Osteocyte (in vitro differentiated cells): Measurements from ENCODE around the gene RNF151. TPM values are rescaled to one million over a fixed set of nuclear protein-coding genes. Genes with fewer than 3 reads are reported as not detected.

Source experiments
- DNase-seq: peaks from one replicate; pipeline ENCODE4 v3.0.0; 2021; ENCODE audit warnings: mixed read lengths; ENCODE audit not compliant: unreplicated experiment; ENCODE audit errors: extremely low spot score
- H3K27ac Mint-ChIP-seq: one replicate; pipeline ENCODE4 v1.8.0; 2021; ENCODE audit warnings: mild to moderate bottlenecking, mixed read lengths; ENCODE audit not compliant: unreplicated experiment
- H3K27me3 Mint-ChIP-seq: one replicate; pipeline ENCODE4 v1.8.0; 2021; ENCODE audit warnings: mixed read lengths; ENCODE audit not compliant: unreplicated experiment
- H3K36me3 Mint-ChIP-seq: one replicate; pipeline ENCODE4 v1.8.0; 2021; ENCODE audit warnings: mixed read lengths; ENCODE audit not compliant: unreplicated experiment
- H3K4me1 Mint-ChIP-seq: one replicate; pipeline ENCODE4 v1.8.0; 2021; ENCODE audit warnings: mixed read lengths; ENCODE audit not compliant: unreplicated experiment
- H3K4me3 Mint-ChIP-seq: one replicate; pipeline ENCODE4 v1.8.0; 2021; ENCODE audit warnings: mild to moderate bottlenecking, moderate library complexity, mixed read lengths; ENCODE audit not compliant: unreplicated experiment
- H3K9me3 Mint-ChIP-seq: one replicate; pipeline ENCODE4 v1.8.0; 2021; ENCODE audit warnings: mixed read lengths; ENCODE audit not compliant: unreplicated experiment
- total RNA-seq: library from RNA; stranded (reverse); gene quantifications from 2 replicates; pipeline ENCODE4 v1.2.1, GENCODE V29; 2021
- TF ChIP-seq, protein P1 (sequence below): fragments of 200-600 bp; sonication (generic); IDR thresholded peaks from 2 replicates; pipeline ENCODE4 v1.5.0; 2021; ENCODE audit warnings: antibody characterized with exemption, mild to moderate bottlenecking, moderate library complexity

Gene RNF151
- total RNA-seq, 1 donor from 2014 or later = 0.46 TPM

DNA sequence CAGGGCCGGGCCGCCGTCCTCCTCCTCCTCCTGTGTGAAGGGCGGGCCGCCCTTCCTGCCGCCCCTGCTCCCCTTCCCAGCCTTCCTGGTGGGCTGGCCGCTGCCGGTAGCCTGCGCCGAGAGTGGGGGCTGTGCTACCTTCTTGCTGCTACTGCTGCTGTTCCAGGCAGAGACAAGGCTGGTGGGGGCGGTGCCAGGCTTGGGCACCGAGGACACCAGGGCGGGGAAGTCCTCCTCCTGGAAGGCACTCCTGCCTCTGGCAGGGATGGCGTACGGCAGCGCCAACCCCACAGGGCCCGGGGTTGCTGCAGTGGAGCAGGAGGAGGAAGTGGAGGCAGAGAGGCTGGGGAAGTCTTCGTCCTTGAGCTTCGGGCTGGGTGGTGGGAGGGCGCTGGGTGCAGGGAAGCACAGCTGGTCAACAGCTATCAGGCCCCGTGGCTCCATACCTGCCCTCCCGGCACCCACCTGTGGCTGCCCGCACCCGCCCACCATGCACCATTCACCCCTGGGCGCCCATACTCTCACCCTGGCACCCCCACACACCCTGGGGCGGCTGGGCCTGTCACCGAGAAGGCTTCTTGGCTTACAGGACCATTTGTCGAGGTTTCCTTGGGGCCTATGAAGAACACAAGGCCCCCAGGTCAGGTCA is 33.3 kb downstream of the RNF151 start:
- H3K27ac Mint-ChIP-seq = no peak overlapping the region
- H3K4me1 Mint-ChIP-seq = peaks cover 8% of the 10 kb centered on the region
- peaks cover 18% of the 10 kb centered on the region for H3K36me3 Mint-ChIP-seq
- H3K27me3 Mint-ChIP-seq = no peaks in the 10 kb centered on the region
- H3K9me3 Mint-ChIP-seq = no peaks in the 10 kb centered on the region
- TF ChIP-seq, protein P1, sequence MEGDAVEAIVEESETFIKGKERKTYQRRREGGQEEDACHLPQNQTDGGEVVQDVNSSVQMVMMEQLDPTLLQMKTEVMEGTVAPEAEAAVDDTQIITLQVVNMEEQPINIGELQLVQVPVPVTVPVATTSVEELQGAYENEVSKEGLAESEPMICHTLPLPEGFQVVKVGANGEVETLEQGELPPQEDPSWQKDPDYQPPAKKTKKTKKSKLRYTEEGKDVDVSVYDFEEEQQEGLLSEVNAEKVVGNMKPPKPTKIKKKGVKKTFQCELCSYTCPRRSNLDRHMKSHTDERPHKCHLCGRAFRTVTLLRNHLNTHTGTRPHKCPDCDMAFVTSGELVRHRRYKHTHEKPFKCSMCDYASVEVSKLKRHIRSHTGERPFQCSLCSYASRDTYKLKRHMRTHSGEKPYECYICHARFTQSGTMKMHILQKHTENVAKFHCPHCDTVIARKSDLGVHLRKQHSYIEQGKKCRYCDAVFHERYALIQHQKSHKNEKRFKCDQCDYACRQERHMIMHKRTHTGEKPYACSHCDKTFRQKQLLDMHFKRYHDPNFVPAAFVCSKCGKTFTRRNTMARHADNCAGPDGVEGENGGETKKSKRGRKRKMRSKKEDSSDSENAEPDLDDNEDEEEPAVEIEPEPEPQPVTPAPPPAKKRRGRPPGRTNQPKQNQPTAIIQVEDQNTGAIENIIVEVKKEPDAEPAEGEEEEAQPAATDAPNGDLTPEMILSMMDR = no peak
- H3K4me3 Mint-ChIP-seq = no peak overlapping the region
- no peak for DNase-seq

DNA sequence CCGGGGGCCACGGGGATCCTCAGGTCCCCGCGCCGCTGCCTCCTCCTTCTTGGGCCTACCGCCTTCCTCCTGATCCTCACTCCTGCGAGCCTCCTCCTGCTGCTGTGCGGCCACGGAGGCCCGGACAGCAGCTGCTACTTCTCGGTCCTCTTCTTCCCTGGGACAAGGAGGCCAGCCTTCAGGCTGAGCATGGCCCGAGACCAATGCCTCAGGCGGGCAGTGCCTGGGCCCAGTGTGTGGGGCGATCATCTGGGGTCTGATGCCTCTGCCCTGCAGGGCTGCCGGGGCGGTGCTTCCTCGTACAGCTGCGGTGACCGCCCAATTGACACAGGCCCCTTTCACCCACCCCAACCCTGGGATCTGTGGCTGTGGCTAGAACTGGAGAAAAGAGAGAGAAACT is 34.4 kb downstream of the RNF151 start:
- peaks cover 15% of the 10 kb centered on the region for H3K36me3 Mint-ChIP-seq
- no peak overlapping the region for H3K27ac Mint-ChIP-seq
- no peaks in the 10 kb centered on the region for H3K9me3 Mint-ChIP-seq
- no peaks in the 10 kb centered on the region for H3K27me3 Mint-ChIP-seq
- H3K4me1 Mint-ChIP-seq = peaks cover 11% of the 10 kb centered on the region
- no peak overlapping the region for H3K4me3 Mint-ChIP-seq
- no peak for DNase-seq
- TF ChIP-seq, protein P1 = no peak

DNA sequence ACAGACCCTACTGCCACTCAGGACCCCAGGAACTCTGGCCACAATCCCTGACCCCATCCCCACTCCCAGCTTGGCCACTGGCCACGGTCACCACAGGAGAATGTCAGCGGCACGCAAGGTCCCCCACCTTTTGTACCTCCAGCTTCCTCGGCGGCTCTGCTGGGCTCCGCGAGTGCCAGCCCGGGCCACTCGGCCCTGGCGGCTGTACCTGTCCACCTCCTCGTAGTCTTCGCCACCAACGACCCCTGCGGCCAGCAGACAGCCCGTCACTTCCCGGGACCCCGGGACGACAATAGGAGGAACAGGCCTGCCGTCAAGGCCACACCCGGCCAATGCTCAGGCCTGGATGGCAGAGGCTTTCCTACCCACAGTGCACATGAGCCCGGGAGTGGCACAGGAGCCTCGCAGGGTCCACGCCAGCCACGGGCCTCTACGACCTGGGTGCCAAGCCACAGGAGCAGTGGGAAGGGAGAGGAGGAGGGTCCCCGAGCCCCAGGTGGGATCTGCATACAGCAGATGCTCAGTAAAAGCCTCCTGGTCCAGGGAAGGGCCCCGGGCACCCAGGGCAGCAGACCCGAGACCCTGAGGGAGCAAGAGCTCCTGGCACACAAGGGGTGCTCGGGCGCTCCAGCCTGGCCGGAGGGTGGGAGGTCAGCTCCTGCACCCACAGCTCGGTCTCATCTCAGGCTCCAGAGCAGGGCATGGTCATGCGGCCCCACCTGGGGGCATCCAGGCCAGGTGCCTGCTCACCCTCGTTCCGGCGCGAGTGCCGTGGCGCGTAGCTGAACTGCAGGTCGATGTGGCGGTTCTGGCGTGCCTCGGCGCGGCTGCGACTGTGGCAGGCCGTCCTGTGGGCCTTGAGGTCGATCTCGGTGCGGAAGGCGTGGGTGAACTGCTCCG is 35.0 kb downstream of the RNF151 start:
- TF ChIP-seq, protein P1 = no peak
- no peak overlapping the region for H3K27ac Mint-ChIP-seq
- no peaks in the 10 kb centered on the region for H3K27me3 Mint-ChIP-seq
- H3K4me3 Mint-ChIP-seq = no peak overlapping the region
- H3K36me3 Mint-ChIP-seq = peaks cover 15% of the 10 kb centered on the region
- peaks cover 15% of the 10 kb centered on the region for H3K4me1 Mint-ChIP-seq
- H3K9me3 Mint-ChIP-seq = no peaks in the 10 kb centered on the region
- DNase-seq = no peak

DNA sequence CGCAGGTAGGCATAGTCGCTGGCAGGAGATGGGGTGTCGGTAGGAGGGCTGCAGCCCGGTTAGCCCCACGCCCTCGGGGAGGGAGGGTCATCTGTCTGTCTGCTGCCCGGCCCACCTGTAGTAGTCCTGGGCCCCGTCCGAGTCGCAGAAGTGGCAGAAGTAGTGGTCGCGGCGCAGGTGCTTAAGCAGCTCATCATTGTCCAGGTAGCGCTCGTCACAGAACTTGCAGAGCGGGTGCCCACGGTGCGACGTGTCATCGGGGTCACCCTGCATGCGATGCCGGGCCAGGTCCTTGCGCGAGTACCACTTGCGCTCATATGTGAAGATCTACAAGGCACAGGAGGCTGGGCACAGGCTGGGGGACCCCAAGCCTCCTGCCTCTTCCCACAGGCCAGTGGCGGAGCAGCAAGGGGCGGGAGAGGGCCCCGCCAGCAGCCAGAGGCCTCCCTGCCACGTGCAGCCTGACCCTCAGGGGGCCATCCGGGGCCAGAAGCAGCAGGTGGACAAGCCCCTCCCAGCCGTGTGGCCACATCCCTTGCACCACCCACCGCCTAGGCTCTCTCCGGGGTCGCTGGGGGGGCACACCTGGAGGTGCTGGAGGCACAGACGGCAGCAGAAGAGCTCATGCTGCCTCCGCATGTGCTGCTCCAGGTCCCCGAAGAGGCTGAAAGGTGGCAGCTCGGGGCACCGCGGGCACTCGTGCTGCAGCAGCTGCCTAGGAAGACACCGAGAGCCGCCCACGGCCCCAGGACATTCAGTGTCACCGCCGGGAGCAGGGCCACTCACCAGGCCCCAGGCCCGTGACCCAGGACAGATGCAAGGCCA is 36.0 kb downstream of the RNF151 start:
- TF ChIP-seq, protein P1 = no peak
- DNase-seq = no peak

More for the DNA sequence above, 36.0 kb downstream of the RNF151 start:
- Mint-ChIP-seq H3K4me1 (peaks cover 24% of the 10 kb centered on the region), H3K36me3 (peaks cover 12% of the 10 kb centered on the region), H3K9me3 (no peaks in the 10 kb centered on the region), H3K27ac (no peak overlapping the region), H3K27me3 (no peaks in the 10 kb centered on the region), H3K4me3 (no peak overlapping the region)
